Measurements from ENCODE around the gene GATAD2B.

DNA sequence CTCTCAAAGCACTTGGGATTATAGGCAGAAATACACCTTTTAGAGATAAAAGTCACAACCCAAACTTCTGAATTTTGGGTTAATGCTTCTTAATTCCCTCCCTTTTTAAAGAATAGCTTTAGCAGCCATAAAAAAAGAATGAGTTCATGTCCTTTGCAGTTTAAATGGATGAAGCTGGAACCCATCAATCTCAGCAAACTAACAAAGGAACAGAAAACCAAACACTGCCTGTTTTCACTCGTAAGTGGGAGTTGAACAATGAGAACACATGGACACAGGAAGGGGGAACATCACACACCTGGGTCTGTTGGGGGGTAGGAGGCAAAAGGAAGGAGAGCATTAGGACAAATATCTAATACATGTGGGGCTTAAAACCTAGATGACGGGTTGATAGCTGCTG is 91.7 kb downstream of the GATAD2B start:
- TF ChIP-seq, protein P1, sequence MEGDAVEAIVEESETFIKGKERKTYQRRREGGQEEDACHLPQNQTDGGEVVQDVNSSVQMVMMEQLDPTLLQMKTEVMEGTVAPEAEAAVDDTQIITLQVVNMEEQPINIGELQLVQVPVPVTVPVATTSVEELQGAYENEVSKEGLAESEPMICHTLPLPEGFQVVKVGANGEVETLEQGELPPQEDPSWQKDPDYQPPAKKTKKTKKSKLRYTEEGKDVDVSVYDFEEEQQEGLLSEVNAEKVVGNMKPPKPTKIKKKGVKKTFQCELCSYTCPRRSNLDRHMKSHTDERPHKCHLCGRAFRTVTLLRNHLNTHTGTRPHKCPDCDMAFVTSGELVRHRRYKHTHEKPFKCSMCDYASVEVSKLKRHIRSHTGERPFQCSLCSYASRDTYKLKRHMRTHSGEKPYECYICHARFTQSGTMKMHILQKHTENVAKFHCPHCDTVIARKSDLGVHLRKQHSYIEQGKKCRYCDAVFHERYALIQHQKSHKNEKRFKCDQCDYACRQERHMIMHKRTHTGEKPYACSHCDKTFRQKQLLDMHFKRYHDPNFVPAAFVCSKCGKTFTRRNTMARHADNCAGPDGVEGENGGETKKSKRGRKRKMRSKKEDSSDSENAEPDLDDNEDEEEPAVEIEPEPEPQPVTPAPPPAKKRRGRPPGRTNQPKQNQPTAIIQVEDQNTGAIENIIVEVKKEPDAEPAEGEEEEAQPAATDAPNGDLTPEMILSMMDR (IDR thresholded peaks at IDR 0.05; ENCODE audit: insufficient read depth, low read length), result no peak
- no peak for TF ChIP-seq POLR2AphosphoS5 (IDR thresholded peaks at IDR 0.05; ENCODE audit: low read depth)
- no peak for TF ChIP-seq GABPA (IDR thresholded peaks at IDR 0.05; ENCODE audit: low read depth)
